ENCODE measurements around the gene HIPK2.

HIPK2 gene

DNA sequence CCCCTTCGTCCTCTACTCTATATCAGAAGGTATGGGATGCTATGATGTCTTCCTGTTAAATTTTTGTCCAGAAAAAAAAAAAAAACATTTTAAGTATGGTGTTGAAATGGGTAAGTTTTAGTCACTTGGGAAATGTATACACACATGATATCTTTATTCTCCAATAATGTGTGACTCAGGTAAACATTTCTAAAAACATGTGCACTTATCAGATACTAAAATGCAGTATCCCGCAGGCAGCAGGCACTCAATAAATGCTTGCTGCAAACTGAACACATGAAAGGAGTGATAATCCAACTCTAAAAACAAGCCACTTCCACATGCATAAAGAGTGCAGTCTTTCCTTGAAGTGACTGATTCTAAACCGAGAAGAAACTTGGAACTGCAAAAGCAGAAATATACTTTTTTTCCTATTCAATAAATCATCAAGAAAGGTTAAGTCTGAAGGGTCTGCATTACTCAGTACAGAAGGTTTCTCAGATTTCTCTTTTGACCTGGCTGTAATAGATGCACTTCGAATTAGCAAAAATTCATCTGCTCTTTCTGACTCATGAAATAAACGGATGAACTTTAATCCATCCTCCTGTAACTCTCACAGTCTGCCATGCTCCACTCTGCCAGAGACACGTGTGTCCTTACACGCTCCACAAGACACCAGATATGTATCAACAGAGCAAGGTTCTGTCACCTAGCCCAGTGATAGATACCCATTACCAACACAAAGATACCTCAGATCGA is 84.0 kb downstream of the HIPK2 start:
- no peak overlapping the region for H3K4me2 ChIP-seq (ENCODE audit: insufficient read depth, low read length)
- no peaks in the 10 kb centered on the region for H3K4me1 ChIP-seq (ENCODE audit: insufficient read depth, low read length)
- no peak overlapping the region for H2AFZ ChIP-seq (ENCODE audit: low read depth, low read length)
- no peaks in the 10 kb centered on the region for H3K27me3 ChIP-seq (ENCODE audit: insufficient read depth, low read length, poor library complexity)
- H3K27ac ChIP-seq (ENCODE audit: low read length), result no peak overlapping the region
- no peaks in the 10 kb centered on the region for H4K20me1 ChIP-seq (ENCODE audit: insufficient read depth, low read length)
- H3K79me2 ChIP-seq (ENCODE audit: insufficient read depth, low read length), result no peaks in the 10 kb centered on the region
- H3K9ac ChIP-seq (ENCODE audit: low read depth, low read length), result no peak overlapping the region
- H3K36me3 ChIP-seq (ENCODE audit: insufficient read depth, low read length), result peaks cover 3% of the 10 kb centered on the region; the same call in 1 of the 2 replicates
- no peaks in the 10 kb centered on the region for H3K9me3 ChIP-seq (ENCODE audit: insufficient read depth, low read length, severe bottlenecking)
- ATAC-seq (ENCODE audit: insufficient read depth, low read depth), result no peak
- TF ChIP-seq, protein P1, sequence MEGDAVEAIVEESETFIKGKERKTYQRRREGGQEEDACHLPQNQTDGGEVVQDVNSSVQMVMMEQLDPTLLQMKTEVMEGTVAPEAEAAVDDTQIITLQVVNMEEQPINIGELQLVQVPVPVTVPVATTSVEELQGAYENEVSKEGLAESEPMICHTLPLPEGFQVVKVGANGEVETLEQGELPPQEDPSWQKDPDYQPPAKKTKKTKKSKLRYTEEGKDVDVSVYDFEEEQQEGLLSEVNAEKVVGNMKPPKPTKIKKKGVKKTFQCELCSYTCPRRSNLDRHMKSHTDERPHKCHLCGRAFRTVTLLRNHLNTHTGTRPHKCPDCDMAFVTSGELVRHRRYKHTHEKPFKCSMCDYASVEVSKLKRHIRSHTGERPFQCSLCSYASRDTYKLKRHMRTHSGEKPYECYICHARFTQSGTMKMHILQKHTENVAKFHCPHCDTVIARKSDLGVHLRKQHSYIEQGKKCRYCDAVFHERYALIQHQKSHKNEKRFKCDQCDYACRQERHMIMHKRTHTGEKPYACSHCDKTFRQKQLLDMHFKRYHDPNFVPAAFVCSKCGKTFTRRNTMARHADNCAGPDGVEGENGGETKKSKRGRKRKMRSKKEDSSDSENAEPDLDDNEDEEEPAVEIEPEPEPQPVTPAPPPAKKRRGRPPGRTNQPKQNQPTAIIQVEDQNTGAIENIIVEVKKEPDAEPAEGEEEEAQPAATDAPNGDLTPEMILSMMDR (IDR thresholded peaks at IDR 0.05; ENCODE audit: borderline replicate concordance, extremely low read depth, low read length, poor library complexity, severe bottlenecking), result no peak
- no peak for TF ChIP-seq EZH2 (IDR thresholded peaks at IDR 0.05; ENCODE audit: borderline replicate concordance, low read depth, low read length, severe bottlenecking)
- no peak for DNase-seq
- no peak overlapping the region for H3K4me3 ChIP-seq (ENCODE audit: low read depth in 1 of 2, low read length in 2 of 2)

DNA sequence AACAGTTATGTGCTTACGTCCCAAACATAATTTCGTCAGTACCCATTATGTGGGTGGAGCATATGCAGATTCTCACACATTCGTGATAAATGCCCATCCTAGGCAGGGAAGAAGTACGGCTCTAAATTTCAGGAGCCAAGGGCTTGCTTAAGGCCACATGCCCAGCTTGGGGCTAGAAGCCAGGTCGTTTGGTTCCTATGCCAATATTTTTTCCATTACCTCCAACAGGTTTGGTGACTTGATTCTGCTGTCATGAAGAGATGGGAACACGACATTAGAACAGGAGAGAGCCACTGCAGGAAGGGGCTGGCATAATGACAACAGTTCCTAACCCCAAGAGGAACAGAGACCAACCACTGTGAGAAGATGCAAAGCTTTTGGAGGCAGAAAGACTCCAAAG is 85.1 kb downstream of the HIPK2 start:
- TF ChIP-seq, protein P1 (IDR thresholded peaks at IDR 0.05; ENCODE audit: borderline replicate concordance, extremely low read depth, low read length, poor library complexity, severe bottlenecking), result no peak
- TF ChIP-seq EZH2 (IDR thresholded peaks at IDR 0.05; ENCODE audit: borderline replicate concordance, low read depth, low read length, severe bottlenecking), result no peak
- Histone ChIP-seq H3K36me3 (ENCODE audit: insufficient read depth, low read length) (no peaks in the 10 kb centered on the region), H3K27me3 (ENCODE audit: insufficient read depth, low read length, poor library complexity) (no peaks in the 10 kb centered on the region), H3K4me3 (ENCODE audit: low read depth in 1 of 2, low read length in 2 of 2) (no peak overlapping the region), H3K79me2 (ENCODE audit: insufficient read depth, low read length) (no peaks in the 10 kb centered on the region), H3K9ac (ENCODE audit: low read depth, low read length) (no peak overlapping the region), H3K27ac (ENCODE audit: low read length) (no peak overlapping the region), H4K20me1 (ENCODE audit: insufficient read depth, low read length) (no peaks in the 10 kb centered on the region), H3K4me1 (ENCODE audit: insufficient read depth, low read length) (no peaks in the 10 kb centered on the region), H3K9me3 (ENCODE audit: insufficient read depth, low read length, severe bottlenecking) (no peaks in the 10 kb centered on the region), H2AFZ (ENCODE audit: low read depth, low read length) (no peak overlapping the region), H3K4me2 (ENCODE audit: insufficient read depth, low read length) (no peak overlapping the region)
- ATAC-seq (ENCODE audit: insufficient read depth, low read depth) (no peak), DNase-seq (no peak)

DNA sequence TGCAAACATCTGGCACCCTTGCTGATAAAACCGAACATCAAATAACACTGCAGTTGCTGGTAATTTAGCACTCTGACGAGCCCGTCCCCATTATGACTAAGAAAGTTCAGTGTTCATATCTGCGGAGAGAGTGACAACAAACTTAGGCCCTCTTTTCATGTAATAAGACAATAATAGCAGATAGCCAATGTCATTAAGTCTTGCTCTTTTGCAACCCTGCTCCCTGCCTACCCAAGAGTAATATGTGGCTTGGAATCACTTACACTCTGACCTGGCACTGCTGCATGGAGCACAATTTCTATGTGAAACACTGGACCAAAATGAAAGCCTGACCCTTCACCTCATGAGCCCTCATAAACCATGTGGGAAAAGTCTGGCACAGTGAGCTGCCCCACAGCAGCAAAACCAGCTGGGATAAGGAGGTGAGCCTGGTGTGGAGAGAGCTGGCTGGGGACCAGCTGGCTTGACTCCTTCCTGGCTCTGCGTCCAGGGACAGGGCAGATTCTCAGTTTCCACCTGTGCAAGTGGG is 86.5 kb downstream of the HIPK2 start:
- Histone ChIP-seq H3K79me2 (ENCODE audit: insufficient read depth, low read length) (no peaks in the 10 kb centered on the region), H2AFZ (ENCODE audit: low read depth, low read length) (no peak overlapping the region), H4K20me1 (ENCODE audit: insufficient read depth, low read length) (no peaks in the 10 kb centered on the region), H3K4me3 (ENCODE audit: low read depth in 1 of 2, low read length in 2 of 2) (no peak overlapping the region), H3K27ac (ENCODE audit: low read length) (no peak overlapping the region), H3K4me1 (ENCODE audit: insufficient read depth, low read length) (no peaks in the 10 kb centered on the region), H3K27me3 (ENCODE audit: insufficient read depth, low read length, poor library complexity) (no peaks in the 10 kb centered on the region), H3K36me3 (ENCODE audit: insufficient read depth, low read length) (no peaks in the 10 kb centered on the region), H3K9ac (ENCODE audit: low read depth, low read length) (no peak overlapping the region), H3K9me3 (ENCODE audit: insufficient read depth, low read length, severe bottlenecking) (peaks cover 2% of the 10 kb centered on the region), H3K4me2 (ENCODE audit: insufficient read depth, low read length) (no peak overlapping the region)
- ATAC-seq (ENCODE audit: insufficient read depth, low read depth) (no peak), DNase-seq (no peak)
- TF ChIP-seq EZH2 (IDR thresholded peaks at IDR 0.05; ENCODE audit: borderline replicate concordance, low read depth, low read length, severe bottlenecking), result no peak
- TF ChIP-seq, protein P1 (IDR thresholded peaks at IDR 0.05; ENCODE audit: borderline replicate concordance, extremely low read depth, low read length, poor library complexity, severe bottlenecking), result no peak

All from DND-41 (cell line).